ENCODE results near the gene TMEFF2. TPM values are rescaled to one million over a fixed set of nuclear protein-coding genes. Genes with fewer than 3 reads are reported as not detected.
"Not testable (repeated sequence)": the region's sequence is repeated elsewhere in the genome, so short reads cannot be mapped to it uniquely, and the experiment has no call there.

The TMEFF2 gene
- total RNA-seq, 4 donors from 2014 or later, result 0.27 to 0.32 TPM; not detected in 2

DNA sequence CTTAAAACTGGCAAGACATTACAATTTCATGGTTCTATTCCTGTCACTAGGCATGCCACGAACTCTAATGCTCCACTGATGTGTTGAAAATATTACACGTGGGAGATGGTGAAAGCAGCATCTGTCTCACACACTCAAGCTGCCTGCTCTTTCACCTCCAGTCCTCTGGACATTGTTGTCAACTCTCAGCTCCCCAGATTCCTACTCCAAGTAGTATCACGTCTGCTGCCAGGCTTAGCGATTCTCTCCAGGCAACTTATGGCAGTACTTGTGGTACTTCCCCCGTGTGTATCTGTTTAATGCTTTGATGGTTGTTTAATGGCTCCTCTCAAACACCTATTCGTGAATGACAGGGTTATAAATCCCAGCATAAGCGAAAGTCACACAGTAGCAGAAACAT, 103.8 kb downstream of the TMEFF2 start:
- H3K9me3 ChIP-seq, result no peaks in the 10 kb centered on the region
- in situ Hi-C loops (cut with MboI; ENCODE audit: low pct_ligation_motif_present in 1 of 4, low pct_unique_long_range_greater_than_20kb in 1 of 4, low sequenced_read_pairs in 3 of 4) (no loop called here), intact Hi-C loops (cut with DNase I; ENCODE audit: low total_unique reads) (no loop called here)
- TF ChIP-seq CTCF (IDR thresholded peaks at IDR 0.05) (no peak), POLR2AphosphoS5 (IDR thresholded peaks at IDR 0.05) (no peak), POLR2A (IDR thresholded peaks at IDR 0.05) (no peak), EP300 (IDR thresholded peaks at IDR 0.05; ENCODE audit: low read depth) (no peak)
- WGBS, 2 donors (ENCODE audit: low coverage in 1 of 2), result 36 to 38% methylated on average over 6 to 7 of the region's 7 CpGs
- H3K27me3 ChIP-seq, result no peaks in the 10 kb centered on the region
- no peak overlapping the region for H3K27ac ChIP-seq
- no peaks in the 10 kb centered on the region for H3K4me1 ChIP-seq
- H3K36me3 ChIP-seq, result no peaks in the 10 kb centered on the region
- H3K4me3 ChIP-seq, result no peak overlapping the region
- DNase-seq, result no peak

- in situ Hi-C loops (cut with MboI; ENCODE audit: low pct_ligation_motif_present in 1 of 4, low pct_unique_long_range_greater_than_20kb in 1 of 4, low sequenced_read_pairs in 3 of 4) (no loop called here), intact Hi-C loops (cut with DNase I; ENCODE audit: low total_unique reads) (no loop called here)
- no peak for TF ChIP-seq CTCF (IDR thresholded peaks at IDR 0.05)
- DNase-seq, result no peak
- Histone ChIP-seq H3K27me3 (no peaks in the 10 kb centered on the region), H3K4me3 (no peak overlapping the region), H3K27ac (no peak overlapping the region), H3K36me3 (no peaks in the 10 kb centered on the region), H3K4me1 (no peaks in the 10 kb centered on the region), H3K9me3 (no peaks in the 10 kb centered on the region)
- 17 to 18% methylated on average over 3 to 4 of the region's 4 CpGs for WGBS, 2 donors (ENCODE audit: low coverage in 1 of 2)
Observed at GRCh38 chr2:192087398-192087958, 107.3 kb downstream of the TMEFF2 start.

DNA sequence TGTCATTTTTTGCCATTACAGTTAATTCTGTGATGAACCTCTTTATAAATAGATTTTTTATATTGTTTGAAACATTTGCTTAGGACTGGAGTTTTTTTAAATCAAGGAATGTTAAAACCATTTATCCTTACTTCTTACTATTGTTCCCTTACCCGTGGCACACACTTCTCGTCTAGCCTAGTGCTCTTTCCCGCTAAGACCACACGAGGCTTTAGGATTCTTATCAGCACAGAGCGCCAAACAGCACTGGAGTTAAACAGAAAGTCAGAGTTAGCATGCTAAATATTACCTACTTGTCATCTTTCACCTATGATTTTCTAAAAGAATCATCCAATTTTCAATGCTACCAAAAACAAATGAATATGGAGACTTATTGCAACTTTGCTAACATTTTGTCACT, 112.6 kb downstream of the TMEFF2 start:
- DNase-seq, result no peak
- WGBS, 2 donors (ENCODE audit: low coverage in 1 of 2), result 85 to 91% methylated on average over 5 of the region's 5 CpGs
- no peaks in the 10 kb centered on the region for H3K36me3 ChIP-seq
- H3K27ac ChIP-seq, result no peak overlapping the region
- H3K27me3 ChIP-seq, result no peaks in the 10 kb centered on the region
- TF ChIP-seq CTCF (IDR thresholded peaks at IDR 0.05) (no peak), EP300 (IDR thresholded peaks at IDR 0.05; ENCODE audit: low read depth) (no peak), POLR2A (IDR thresholded peaks at IDR 0.05) (no peak), POLR2AphosphoS5 (IDR thresholded peaks at IDR 0.05) (no peak)
- H3K4me3 ChIP-seq, result no peak overlapping the region
- no peaks in the 10 kb centered on the region for H3K9me3 ChIP-seq
- H3K4me1 ChIP-seq, result no peaks in the 10 kb centered on the region
- intact Hi-C loops (cut with DNase I; ENCODE audit: low total_unique reads), result no loop called here
- in situ Hi-C loops (cut with MboI; ENCODE audit: low pct_ligation_motif_present in 1 of 4, low pct_unique_long_range_greater_than_20kb in 1 of 4, low sequenced_read_pairs in 3 of 4), result no loop called here

- H3K27me3 ChIP-seq; intact Hi-C loops (cut with DNase I; ENCODE audit: low total_unique reads); in situ Hi-C loops (cut with MboI; ENCODE audit: low pct_ligation_motif_present in 1 of 4, low pct_unique_long_range_greater_than_20kb in 1 of 4, low sequenced_read_pairs in 3 of 4); DNase-seq; H3K9me3 ChIP-seq; H3K27ac ChIP-seq; H3K36me3 ChIP-seq; H3K4me1 ChIP-seq; H3K4me3 ChIP-seq: not testable (repeated sequence)
- WGBS, 2 donors (ENCODE audit: low coverage in 1 of 2), result 54 to 79% methylated on average over 3 of the region's 3 CpGs
Observed at GRCh38 chr2:192080096-192080495, 114.6 kb downstream of the TMEFF2 start.

GRCh38 chr2:192073878-192074277, 120.9 kb downstream of the TMEFF2 start:
- Histone ChIP-seq H3K36me3 (no peaks in the 10 kb centered on the region), H3K4me1 (no peaks in the 10 kb centered on the region), H3K9me3 (no peaks in the 10 kb centered on the region), H3K27me3 (no peaks in the 10 kb centered on the region), H3K27ac (no peak overlapping the region), H3K4me3 (no peak overlapping the region)
- in situ Hi-C loops (cut with MboI; ENCODE audit: low pct_ligation_motif_present in 1 of 4, low pct_unique_long_range_greater_than_20kb in 1 of 4, low sequenced_read_pairs in 3 of 4), result no loop called here
- intact Hi-C loops (cut with DNase I; ENCODE audit: low total_unique reads), result no loop called here
- no peak for TF ChIP-seq EP300 (IDR thresholded peaks at IDR 0.05; ENCODE audit: low read depth)
- no peak for TF ChIP-seq CTCF (IDR thresholded peaks at IDR 0.05)
- no peak for TF ChIP-seq POLR2AphosphoS5 (IDR thresholded peaks at IDR 0.05)
- DNase-seq, result no peak
